ENCODE measurements around the gene SUPT3H.

DNA sequence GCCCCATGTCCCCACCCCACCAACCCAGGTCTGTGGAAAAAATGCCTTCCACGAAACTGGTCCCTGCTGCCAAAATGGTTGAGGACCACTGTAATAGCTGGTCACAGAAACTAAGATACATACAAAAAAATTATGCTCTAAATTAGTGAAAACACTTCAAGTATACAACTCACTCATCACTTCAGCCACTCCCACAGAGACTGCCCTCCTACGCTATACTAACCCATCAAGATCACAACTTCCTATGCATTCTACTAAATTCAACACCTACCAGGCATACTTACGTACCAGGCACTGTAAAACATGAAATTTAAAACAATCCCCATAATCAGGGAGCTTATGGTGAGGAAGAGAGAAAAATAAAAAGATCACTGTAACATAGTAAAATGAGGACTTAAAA, 26.7 kb downstream of the SUPT3H start:
- TF ChIP-seq, protein P1, sequence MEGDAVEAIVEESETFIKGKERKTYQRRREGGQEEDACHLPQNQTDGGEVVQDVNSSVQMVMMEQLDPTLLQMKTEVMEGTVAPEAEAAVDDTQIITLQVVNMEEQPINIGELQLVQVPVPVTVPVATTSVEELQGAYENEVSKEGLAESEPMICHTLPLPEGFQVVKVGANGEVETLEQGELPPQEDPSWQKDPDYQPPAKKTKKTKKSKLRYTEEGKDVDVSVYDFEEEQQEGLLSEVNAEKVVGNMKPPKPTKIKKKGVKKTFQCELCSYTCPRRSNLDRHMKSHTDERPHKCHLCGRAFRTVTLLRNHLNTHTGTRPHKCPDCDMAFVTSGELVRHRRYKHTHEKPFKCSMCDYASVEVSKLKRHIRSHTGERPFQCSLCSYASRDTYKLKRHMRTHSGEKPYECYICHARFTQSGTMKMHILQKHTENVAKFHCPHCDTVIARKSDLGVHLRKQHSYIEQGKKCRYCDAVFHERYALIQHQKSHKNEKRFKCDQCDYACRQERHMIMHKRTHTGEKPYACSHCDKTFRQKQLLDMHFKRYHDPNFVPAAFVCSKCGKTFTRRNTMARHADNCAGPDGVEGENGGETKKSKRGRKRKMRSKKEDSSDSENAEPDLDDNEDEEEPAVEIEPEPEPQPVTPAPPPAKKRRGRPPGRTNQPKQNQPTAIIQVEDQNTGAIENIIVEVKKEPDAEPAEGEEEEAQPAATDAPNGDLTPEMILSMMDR (IDR thresholded peaks at IDR 0.05), result no peak
- no peak for TF ChIP-seq POLR2A (IDR thresholded peaks at IDR 0.05)
